Epithelial cell of proximal tubule (primary cell): ENCODE data around the gene CRB1. TPM values are rescaled to one million over a fixed set of nuclear protein-coding genes. Genes with fewer than 3 reads are reported as not detected.
"Not testable (repeated sequence)": the region's sequence is repeated elsewhere in the genome, so short reads cannot be mapped to it uniquely, and the experiment has no call there.

ENCODE experiments used
- DNase-seq: peaks from one replicate; pipeline ENCODE4 v3.0.0-alpha.2; 2011; ENCODE audit warnings: low read depth
- H3K4me3 ChIP-seq: 2 replicates; pipeline ENCODE4 v1.5.1; 2011; ENCODE audit warnings: low read depth, mild to moderate bottlenecking, low read length
- CTCF ChIP-seq: conservative IDR thresholded peaks from 2 replicates; pipeline ENCODE4 v1.5.1; 2012; ENCODE audit warnings: low read depth, mild to moderate bottlenecking, low read length
- total RNA-seq: library from RNA; depleted of rRNA; stranded (reverse); fragments of >200 nt; gene quantifications from 2 replicates; pipeline ENCODE4 v1.2.3, GENCODE V29; 2015

Gene CRB1
- total RNA-seq, 1 donor from 2014 or later: 0.06 TPM

GRCh38 chr1:197471248-197471985, 203.4 kb downstream of the CRB1 start:
- no peak overlapping the region for H3K4me3 ChIP-seq
- no peak for DNase-seq
- no peak for TF ChIP-seq CTCF

GRCh38 chr1:197472141-197472540, 204.1 kb downstream of the CRB1 start:
- no peak for DNase-seq
- H3K4me3 ChIP-seq: no peak overlapping the region
- TF ChIP-seq CTCF: no peak

- H3K4me3 ChIP-seq: no peak overlapping the region
- TF ChIP-seq CTCF: no peak
- no peak for DNase-seq
Measured at GRCh38 chr1:197480446-197480845, 212.4 kb downstream of the CRB1 start.

- DNase-seq: no peak
- H3K4me3 ChIP-seq: no peak overlapping the region
- no peak for TF ChIP-seq CTCF
Measured at GRCh38 chr1:197481101-197481500, 213.0 kb downstream of the CRB1 start.

GRCh38 chr1:197485790-197486189, 217.7 kb downstream of the CRB1 start:
- no peak overlapping the region for H3K4me3 ChIP-seq
- no peak for TF ChIP-seq CTCF
- DNase-seq: no peak

GRCh38 chr1:197486946-197487345, 218.9 kb downstream of the CRB1 start:
- no peak for TF ChIP-seq CTCF
- DNase-seq: no peak
- no peak overlapping the region for H3K4me3 ChIP-seq

GRCh38 chr1:197491505-197491904, 223.5 kb downstream of the CRB1 start:
- not testable (repeated sequence) for DNase-seq

More at GRCh38 chr1:197491505-197491904, 223.5 kb downstream of the CRB1 start:
- H3K4me3 ChIP-seq: not testable (repeated sequence)
